IMR-90 (cell line): ENCODE data around the gene RAB18. TPM values are rescaled to one million over a fixed set of nuclear protein-coding genes. Genes with fewer than 3 reads are reported as not detected.
"Not testable (repeated sequence)": the region's sequence is repeated elsewhere in the genome, so short reads cannot be mapped to it uniquely, and the experiment has no call there.

Experiments used
- ATAC-seq: fragments of 200-7000 bp; cut with Tn5 transposase; 2 replicates; pipeline ENCODE4 v1.9.1; 2020; ENCODE audit warnings: low read depth, mild to moderate bottlenecking, moderate library complexity
- BruUV-seq: library from RNA; stranded (reverse); fragments of 400-500 nt; replicated peaks from 2 replicates; lab custom pipeline; 2021; lab: Mats Ljungman, UMichigan
- CTCF ChIA-PET: fragments of 300-600 bp; formaldehyde crosslinking; extraction: SDS; loops from one replicate; lab custom pipeline; 2021; ENCODE audit warnings: antibody characterized with exemption; lab: Yijun Ruan, JAX
- POLR2A ChIA-PET: fragments of 300-600 bp; sonication (Branson Sonifier 250); formaldehyde crosslinking; loops from one replicate; lab custom pipeline; 2022; ENCODE audit warnings: antibody characterized with exemption; ENCODE audit not compliant: unreplicated experiment; lab: Charles Lee
- DNase-seq: peaks from one replicate; pipeline ENCODE4 v3.0.0; 2013
- H2AFZ ChIP-seq: replicated peaks from 2 replicates; pipeline ENCODE3; 2013; ENCODE audit warnings: low read length, mild to moderate bottlenecking; ENCODE audit not compliant: poor library complexity
- H2AK5ac ChIP-seq: 2 replicates; pipeline ENCODE4 v1.6.1; 2013; ENCODE audit warnings: low read depth, low read length, inconsistent platforms
- H2AK9ac ChIP-seq: replicated peaks from 2 replicates; pipeline ENCODE3; 2013; ENCODE audit warnings: mild to moderate bottlenecking, low read depth, low read length, moderate library complexity; ENCODE audit not compliant: poor library complexity
- H2BK120ac ChIP-seq: 2 replicates; pipeline ENCODE4 v1.6.1; 2013; ENCODE audit warnings: low read depth, low read length, inconsistent platforms
- H2BK15ac ChIP-seq: 3 replicates; pipeline ENCODE4 v1.6.1; 2013; ENCODE audit warnings: low read depth, low read length, inconsistent platforms
- H2BK20ac ChIP-seq: 2 replicates; pipeline ENCODE4 v1.6.1; 2013; ENCODE audit warnings: low read depth, mild to moderate bottlenecking, inconsistent platforms, low read length, moderate library complexity
- H2BK5ac ChIP-seq: 2 replicates; pipeline ENCODE4 v1.6.1; 2013; ENCODE audit warnings: mild to moderate bottlenecking, low read depth, low read length, inconsistent platforms; ENCODE audit not compliant: poor library complexity, severe bottlenecking
- H3K14ac ChIP-seq: replicated peaks from 2 replicates; pipeline ENCODE4 v1.6.1; 2013; ENCODE audit warnings: low read depth, low read length, inconsistent platforms
- H3K18ac ChIP-seq: 2 replicates; pipeline ENCODE4 v1.6.1; 2013; ENCODE audit warnings: low read depth, low read length, control low read depth
- H3K23ac ChIP-seq: 2 replicates; pipeline ENCODE4 v1.6.1; 2013; ENCODE audit warnings: low read depth, low read length, inconsistent platforms
- H3K27ac ChIP-seq: 2 replicates; pipeline ENCODE4 v1.5.1; 2013; ENCODE audit warnings: mild to moderate bottlenecking, control low read depth, low read length; ENCODE audit not compliant: insufficient read depth
- H3K27me3 ChIP-seq: 2 replicates; pipeline ENCODE4 v1.6.1; 2013; ENCODE audit warnings: low read length; ENCODE audit not compliant: control insufficient read depth, insufficient read depth
- H3K36me3 ChIP-seq: 2 replicates; pipeline ENCODE4 v1.6.1; 2013; ENCODE audit warnings: low read length, mixed read lengths; ENCODE audit not compliant: control insufficient read depth, insufficient read depth
- H3K4ac ChIP-seq: 2 replicates; pipeline ENCODE4 v1.6.1; 2013; ENCODE audit warnings: low read depth, low read length, inconsistent platforms
- H3K4me1 ChIP-seq: 2 replicates; pipeline ENCODE4 v1.6.1; 2013; ENCODE audit warnings: low read length, mixed read lengths; ENCODE audit not compliant: control insufficient read depth, insufficient read depth
- H3K4me2 ChIP-seq: 2 replicates; pipeline ENCODE4 v1.6.1; 2013; ENCODE audit warnings: low read depth, mild to moderate bottlenecking, control low read depth, low read length, moderate library complexity
- H3K4me3 ChIP-seq: 2 replicates; pipeline ENCODE4 v1.5.1; 2013; ENCODE audit warnings: low read depth, mild to moderate bottlenecking, control low read depth, low read length, moderate library complexity; ENCODE audit not compliant: insufficient read depth
- H3K56ac ChIP-seq: 2 replicates; pipeline ENCODE4 v1.6.1; 2013; ENCODE audit warnings: low read length, inconsistent platforms; ENCODE audit not compliant: insufficient read depth; ENCODE audit errors: extremely low read depth
- H3K79me1 ChIP-seq, 2 experiments: 2 replicates each; pipeline ENCODE4 v1.6.1; 2013; ENCODE audit warnings: low read length in 2 of 2, inconsistent platforms in 1 of 2, low read depth in 1 of 2
- H3K9ac ChIP-seq: 2 replicates; pipeline ENCODE4 v1.6.1; 2013; ENCODE audit warnings: low read depth, low read length, control low read depth
- H3K9me1 ChIP-seq: 2 replicates; pipeline ENCODE4 v1.6.1; 2013; ENCODE audit warnings: low read length, inconsistent platforms; ENCODE audit not compliant: insufficient read depth
- H3K9me3 ChIP-seq: 2 replicates; pipeline ENCODE4 v1.6.1; 2013; ENCODE audit warnings: low read length; ENCODE audit not compliant: control insufficient read depth, insufficient read depth
- H4K20me1 ChIP-seq: 2 replicates; pipeline ENCODE4 v1.6.1; 2013; ENCODE audit warnings: low read length, inconsistent platforms; ENCODE audit not compliant: insufficient read depth
- H4K5ac ChIP-seq: 2 replicates; pipeline ENCODE4 v1.6.1; 2013; ENCODE audit warnings: mild to moderate bottlenecking, low read depth, low read length, control low read depth
- H4K8ac ChIP-seq, 2 experiments: 2 replicates each; pipeline ENCODE4 v1.6.1; 2013; ENCODE audit warnings: low read depth in 2 of 2, low read length in 2 of 2, control low read depth in 1 of 2, inconsistent platforms in 1 of 2
- H4K91ac ChIP-seq: 2 replicates; pipeline ENCODE4 v1.6.1; 2013; ENCODE audit warnings: low read depth, low read length, inconsistent platforms; ENCODE audit not compliant: insufficient read depth
- WGBS, 2 experiments: methylation state at CpG; one replicate each; pipeline versions ENCODE4 v1.1.5 to v1.1.7; 2013; ENCODE audit warnings: missing lambda C conversion rate in 2 of 2; ENCODE audit not compliant: insufficient read length in 1 of 2; ENCODE audit errors: extremely low coverage in 2 of 2; 5-methylcytosine and 5-hydroxymethylcytosine counted together
- dilution Hi-C: fragments of 300-500 bp; cut with HindIII; formaldehyde crosslinking; loops from one replicate; pipeline ENCODE4 v1.14.3; 2018; ENCODE audit warnings: low sequenced_read_pairs; ENCODE audit not compliant: unreplicated experiment
- in situ Hi-C: fragments of 300-500 bp; cut with MboI; formaldehyde crosslinking; loops from 3 replicates; pipeline ENCODE4 v1.14.3; 2019; ENCODE audit warnings: low sequenced_read_pairs, inconsistent platforms, mixed read lengths
- intact Hi-C: fragments of 100-400 bp; cut with micrococcal nuclease; formaldehyde crosslinking; loops from 2 replicates; pipeline ENCODE4 v1.10.0; 2022
- polyA plus RNA-seq, 3 experiments: library from polyadenylated mRNA; depleted of rRNA; stranded (reverse); fragments of >200 nt; gene quantifications; 2 replicates each; pipeline ENCODE4 v1.2.3, GENCODE V29; 2012; ENCODE audit warnings: low replicate concordance in 1 of 3
- total RNA-seq: library from RNA; depleted of rRNA; stranded (reverse); fragments of >200 nt; gene quantifications from 2 replicates; pipeline ENCODE4 v1.2.3, GENCODE V29; 2012

RAB18 gene
- total and polyA plus RNA-seq, 2 of the 4 experiments (the other 2 are of a cell fraction) = 17.6 to 38.8 TPM

GRCh38 chr10:27577038-27577437 is 72.9 kb downstream of the RAB18 start:
- H2BK20ac ChIP-seq, H4K8ac ChIP-seq, H3K4me3 ChIP-seq, dilution Hi-C loops, POLR2A ChIA-PET, H3K23ac ChIP-seq, H2AK9ac ChIP-seq, H3K14ac ChIP-seq, H4K20me1 ChIP-seq, intact Hi-C loops, H3K4ac ChIP-seq, H3K9me3 ChIP-seq, H3K9ac ChIP-seq, H3K4me1 ChIP-seq, H2BK120ac ChIP-seq, H3K27me3 ChIP-seq, H2BK5ac ChIP-seq, H2AFZ ChIP-seq, DNase-seq, H4K5ac ChIP-seq, CTCF ChIA-PET, H3K36me3 ChIP-seq, H3K27ac ChIP-seq, ATAC-seq, BruUV-seq, H2AK5ac ChIP-seq, H4K91ac ChIP-seq, H3K9me1 ChIP-seq, H3K4me2 ChIP-seq, H3K18ac ChIP-seq, in situ Hi-C loops, H3K56ac ChIP-seq, H2BK15ac ChIP-seq, H3K79me1 ChIP-seq: not testable (repeated sequence)
- WGBS, 2 experiments = no CpG with 5 or more reads among the region's 5 CpGs
